ENCODE measurements around the gene TWIST2. TPM values are rescaled to one million over a fixed set of nuclear protein-coding genes. Genes with fewer than 3 reads are reported as not detected.

Gene TWIST2
- total RNA-seq, 1 experiment from 2014 or later = 5.0 TPM

DNA sequence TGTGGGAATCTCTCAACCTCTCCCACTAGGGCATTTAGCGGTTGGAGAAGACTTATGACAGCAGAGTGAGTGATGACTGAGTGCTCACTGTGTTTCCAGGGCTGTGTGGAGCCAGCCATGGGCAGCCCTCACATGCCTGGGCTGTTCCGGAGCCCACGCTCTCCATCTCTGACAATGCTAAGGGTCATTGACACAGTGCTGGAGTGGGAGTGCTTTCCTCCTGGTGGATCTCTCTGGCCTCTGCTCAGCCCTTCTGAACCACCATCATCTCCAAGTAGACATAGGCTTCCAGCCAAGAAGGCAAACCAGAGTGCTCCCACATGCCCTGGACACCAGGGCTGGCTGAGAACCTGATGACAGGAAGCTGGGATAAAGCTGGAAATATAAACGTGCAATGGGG, 33.1 kb upstream of the TWIST2 start:
- Histone ChIP-seq H3K4me1 (replicated peaks; ENCODE audit: insufficient read depth) (no peaks in the 10 kb centered on the region), H4K20me1 (ENCODE audit: insufficient read depth) (no peaks in the 10 kb centered on the region; the same call in 1 of the 2 replicates), H3K27ac (no peak overlapping the region), H3K27me3 (ENCODE audit: insufficient read depth, low read depth) (peaks cover 93% of the 10 kb centered on the region), H3K9me3 (ENCODE audit: insufficient read depth, low read depth) (no peaks in the 10 kb centered on the region), H3K79me2 (ENCODE audit: low read depth) (no peaks in the 10 kb centered on the region), H3K4me2 (no peak overlapping the region), H3K9me2 (ENCODE audit: insufficient read depth) (no peaks in the 10 kb centered on the region), H3F3A (ENCODE audit: insufficient read depth, low read depth) (no peaks in the 10 kb centered on the region), H3K4me3 (no peak overlapping the region), H3K36me3 (ENCODE audit: low read depth) (no peaks in the 10 kb centered on the region), H2AFZ (no peak overlapping the region)
- POLR2A ChIA-PET (ENCODE audit: unreplicated experiment) = interaction anchor here (0.6 kb wide), 1 partner anchor 353 kb away, joined by 3 read pairs; no protein-coding TSS in a partner anchor
- intact Hi-C loops (cut with micrococcal nuclease; ENCODE audit: unreplicated experiment) = no loop called here
- BruUV-seq (replicated peaks) = no TSS peak
- CTCF ChIA-PET = interaction anchor here (0.6 kb wide), 1 partner anchor 130 kb away, joined by 3 read pairs; no protein-coding TSS in a partner anchor
- TF ChIP-seq, protein P1, sequence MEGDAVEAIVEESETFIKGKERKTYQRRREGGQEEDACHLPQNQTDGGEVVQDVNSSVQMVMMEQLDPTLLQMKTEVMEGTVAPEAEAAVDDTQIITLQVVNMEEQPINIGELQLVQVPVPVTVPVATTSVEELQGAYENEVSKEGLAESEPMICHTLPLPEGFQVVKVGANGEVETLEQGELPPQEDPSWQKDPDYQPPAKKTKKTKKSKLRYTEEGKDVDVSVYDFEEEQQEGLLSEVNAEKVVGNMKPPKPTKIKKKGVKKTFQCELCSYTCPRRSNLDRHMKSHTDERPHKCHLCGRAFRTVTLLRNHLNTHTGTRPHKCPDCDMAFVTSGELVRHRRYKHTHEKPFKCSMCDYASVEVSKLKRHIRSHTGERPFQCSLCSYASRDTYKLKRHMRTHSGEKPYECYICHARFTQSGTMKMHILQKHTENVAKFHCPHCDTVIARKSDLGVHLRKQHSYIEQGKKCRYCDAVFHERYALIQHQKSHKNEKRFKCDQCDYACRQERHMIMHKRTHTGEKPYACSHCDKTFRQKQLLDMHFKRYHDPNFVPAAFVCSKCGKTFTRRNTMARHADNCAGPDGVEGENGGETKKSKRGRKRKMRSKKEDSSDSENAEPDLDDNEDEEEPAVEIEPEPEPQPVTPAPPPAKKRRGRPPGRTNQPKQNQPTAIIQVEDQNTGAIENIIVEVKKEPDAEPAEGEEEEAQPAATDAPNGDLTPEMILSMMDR (conservative IDR thresholded peaks at IDR 0.05) = no peak
- TF ChIP-seq EZH2 (IDR thresholded peaks at IDR 0.05; ENCODE audit: low read depth) = no peak
- DNase-seq = no peak

DNA sequence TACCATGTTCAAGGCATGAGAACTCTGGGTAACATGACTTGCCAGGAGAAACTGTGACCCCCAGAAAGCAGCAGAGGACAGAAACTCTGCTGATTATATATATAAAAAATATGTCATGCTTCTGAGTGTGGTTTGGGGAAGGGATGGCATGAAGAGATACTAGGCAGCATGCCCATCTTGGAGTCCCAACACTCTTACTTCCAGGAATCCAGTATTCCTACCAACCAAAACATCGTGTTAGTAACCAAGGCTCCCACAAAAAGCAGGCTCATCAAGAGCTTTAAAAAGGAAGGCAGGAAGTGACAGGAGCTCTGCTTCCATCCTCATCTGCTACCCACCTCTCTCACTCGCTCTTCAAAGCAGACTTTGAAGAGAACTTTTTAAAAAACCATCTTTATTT, 31.6 kb upstream of the TWIST2 start:
- no peak for DNase-seq
- Histone ChIP-seq H3F3A (ENCODE audit: insufficient read depth, low read depth) (no peaks in the 10 kb centered on the region), H3K4me2 (no peak overlapping the region), H3K9me3 (ENCODE audit: insufficient read depth, low read depth) (no peaks in the 10 kb centered on the region), H3K36me3 (ENCODE audit: low read depth) (no peaks in the 10 kb centered on the region), H3K27ac (no peak overlapping the region), H2AFZ (no peak overlapping the region), H3K9me2 (ENCODE audit: insufficient read depth) (no peaks in the 10 kb centered on the region), H3K27me3 (ENCODE audit: insufficient read depth, low read depth) (peaks cover 95% of the 10 kb centered on the region), H4K20me1 (ENCODE audit: insufficient read depth) (no peaks in the 10 kb centered on the region; the same call in 1 of the 2 replicates), H3K4me3 (no peak overlapping the region), H3K79me2 (ENCODE audit: low read depth) (no peaks in the 10 kb centered on the region), H3K4me1 (replicated peaks; ENCODE audit: insufficient read depth) (no peaks in the 10 kb centered on the region)
- CTCF ChIA-PET = no interaction called here
- no TSS peak for BruUV-seq (replicated peaks)
- intact Hi-C loops (cut with micrococcal nuclease; ENCODE audit: unreplicated experiment) = no loop called here
- POLR2A ChIA-PET (ENCODE audit: unreplicated experiment) = no interaction called here
- TF ChIP-seq, protein P1 (conservative IDR thresholded peaks at IDR 0.05) = no peak
- TF ChIP-seq EZH2 (IDR thresholded peaks at IDR 0.05; ENCODE audit: low read depth) = no peak

DNA sequence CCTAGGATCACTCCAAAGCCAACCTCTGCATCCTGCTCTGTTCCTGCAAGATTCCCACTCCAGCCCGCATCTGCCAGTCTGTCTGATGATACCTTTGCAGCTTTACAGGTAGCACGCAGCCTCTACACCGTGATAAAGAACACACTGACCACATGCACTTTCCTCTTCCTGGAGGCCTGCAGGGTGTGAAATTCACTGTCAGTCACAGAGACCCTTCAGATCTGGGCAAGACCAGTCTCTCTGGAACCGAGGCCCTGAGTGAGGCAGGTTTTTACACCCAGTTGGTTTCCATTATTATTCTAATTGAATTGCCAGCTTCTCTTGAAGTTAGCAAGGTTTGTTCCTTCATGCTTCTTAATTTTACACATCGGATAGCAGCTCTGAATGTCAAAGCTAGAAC, 30.5 kb upstream of the TWIST2 start:
- no peaks in the 10 kb centered on the region for H3K36me3 ChIP-seq (ENCODE audit: low read depth)
- H3K27me3 ChIP-seq (ENCODE audit: insufficient read depth, low read depth) = peaks cover 98% of the 10 kb centered on the region
- no peaks in the 10 kb centered on the region for H3K4me1 ChIP-seq (replicated peaks; ENCODE audit: insufficient read depth)
- intact Hi-C loops (cut with micrococcal nuclease; ENCODE audit: unreplicated experiment) = no loop called here
- POLR2A ChIA-PET (ENCODE audit: unreplicated experiment) = no interaction called here
- no peaks in the 10 kb centered on the region; the same call in 1 of the 2 replicates for H4K20me1 ChIP-seq (ENCODE audit: insufficient read depth)
- H2AFZ ChIP-seq = no peak overlapping the region
- no peaks in the 10 kb centered on the region for H3K79me2 ChIP-seq (ENCODE audit: low read depth)
- no peaks in the 10 kb centered on the region for H3K9me3 ChIP-seq (ENCODE audit: insufficient read depth, low read depth)
- BruUV-seq (replicated peaks) = no TSS peak
- no peak overlapping the region for H3K4me2 ChIP-seq
- H3K27ac ChIP-seq = no peak overlapping the region
- DNase-seq = no peak
- CTCF ChIA-PET = no interaction called here
- no peaks in the 10 kb centered on the region for H3K9me2 ChIP-seq (ENCODE audit: insufficient read depth)
- H3K4me3 ChIP-seq = no peak overlapping the region
- TF ChIP-seq, protein P1 (conservative IDR thresholded peaks at IDR 0.05) = no peak
- no peak for TF ChIP-seq EZH2 (IDR thresholded peaks at IDR 0.05; ENCODE audit: low read depth)
- H3F3A ChIP-seq (ENCODE audit: insufficient read depth, low read depth) = no peaks in the 10 kb centered on the region
